Activated naive CD4-positive, alpha-beta T cell treated with anti-CD3 and anti-CD28 coated beads, Interleukin-2, amount 50 U/mL, for 24 hours (primary cell): Measurements from ENCODE around the gene NDST1.

Source experiments
- H3K27ac Mint-ChIP-seq: one replicate; pipeline ENCODE4 v1.8.0; 2021; ENCODE audit warnings: mild to moderate bottlenecking, mixed read lengths
- H3K27me3 Mint-ChIP-seq: one replicate; pipeline ENCODE4 v1.8.0; 2021; ENCODE audit warnings: mixed read lengths
- H3K36me3 Mint-ChIP-seq: one replicate; pipeline ENCODE4 v1.8.0; 2021; ENCODE audit warnings: mixed read lengths
- H3K4me1 Mint-ChIP-seq: one replicate; pipeline ENCODE4 v1.8.0; 2021; ENCODE audit warnings: mixed read lengths
- H3K4me3 Mint-ChIP-seq: one replicate; pipeline ENCODE4 v1.8.0; 2021; ENCODE audit warnings: mild to moderate bottlenecking, mixed read lengths
- H3K9me3 Mint-ChIP-seq: one replicate; pipeline ENCODE4 v1.8.0; 2021; ENCODE audit warnings: mixed read lengths

The NDST1 gene

GRCh38 chr5:150522504-150523414 lies 14.8 kb downstream of the NDST1 start:
- no peaks in the 10 kb centered on the region for H3K9me3 Mint-ChIP-seq
- H3K27ac Mint-ChIP-seq = no peak overlapping the region
- H3K4me3 Mint-ChIP-seq = no peak overlapping the region
- H3K27me3 Mint-ChIP-seq = no peaks in the 10 kb centered on the region
- H3K4me1 Mint-ChIP-seq = no peaks in the 10 kb centered on the region
- no peaks in the 10 kb centered on the region for H3K36me3 Mint-ChIP-seq

GRCh38 chr5:150523472-150524350 lies 15.8 kb downstream of the NDST1 start:
- Mint-ChIP-seq H3K36me3 (no peaks in the 10 kb centered on the region), H3K4me1 (no peaks in the 10 kb centered on the region), H3K9me3 (no peaks in the 10 kb centered on the region), H3K4me3 (no peak overlapping the region), H3K27ac (no peak overlapping the region), H3K27me3 (no peaks in the 10 kb centered on the region)

GRCh38 chr5:150525163-150525562 lies 17.2 kb downstream of the NDST1 start:
- H3K27ac Mint-ChIP-seq = no peak overlapping the region
- no peaks in the 10 kb centered on the region for H3K4me1 Mint-ChIP-seq
- no peaks in the 10 kb centered on the region for H3K36me3 Mint-ChIP-seq
- no peaks in the 10 kb centered on the region for H3K9me3 Mint-ChIP-seq
- H3K27me3 Mint-ChIP-seq = no peaks in the 10 kb centered on the region
- H3K4me3 Mint-ChIP-seq = no peak overlapping the region

GRCh38 chr5:150525781-150526180 lies 17.9 kb downstream of the NDST1 start:
- Mint-ChIP-seq H3K4me1 (no peaks in the 10 kb centered on the region), H3K27me3 (no peaks in the 10 kb centered on the region)

GRCh38 chr5:150527038-150527437 lies 19.1 kb downstream of the NDST1 start:
- Mint-ChIP-seq H3K36me3 (no peaks in the 10 kb centered on the region), H3K27ac (no peak overlapping the region), H3K27me3 (no peaks in the 10 kb centered on the region), H3K9me3 (no peaks in the 10 kb centered on the region), H3K4me1 (no peaks in the 10 kb centered on the region), H3K4me3 (no peak overlapping the region)

More at GRCh38 chr5:150525781-150526180, 17.9 kb downstream of the NDST1 start:
- Mint-ChIP-seq H3K36me3 (no peaks in the 10 kb centered on the region), H3K4me3 (no peak overlapping the region), H3K27ac (no peak overlapping the region), H3K9me3 (no peaks in the 10 kb centered on the region)

GRCh38 chr5:150527808-150528207 lies 19.9 kb downstream of the NDST1 start:
- H3K4me1 Mint-ChIP-seq = no peaks in the 10 kb centered on the region
- H3K9me3 Mint-ChIP-seq = no peaks in the 10 kb centered on the region
- no peak overlapping the region for H3K4me3 Mint-ChIP-seq
- no peaks in the 10 kb centered on the region for H3K27me3 Mint-ChIP-seq
- no peak overlapping the region for H3K27ac Mint-ChIP-seq
- H3K36me3 Mint-ChIP-seq = no peaks in the 10 kb centered on the region

GRCh38 chr5:150528924-150529546 lies 21.1 kb downstream of the NDST1 start:
- Mint-ChIP-seq H3K4me3 (no peak overlapping the region), H3K4me1 (no peaks in the 10 kb centered on the region), H3K9me3 (no peaks in the 10 kb centered on the region), H3K36me3 (no peaks in the 10 kb centered on the region), H3K27ac (no peak overlapping the region), H3K27me3 (no peaks in the 10 kb centered on the region)

GRCh38 chr5:150529555-150529954 lies 21.6 kb downstream of the NDST1 start:
- H3K9me3 Mint-ChIP-seq = no peaks in the 10 kb centered on the region
- H3K4me3 Mint-ChIP-seq = no peak overlapping the region
- H3K27ac Mint-ChIP-seq = no peak overlapping the region
- no peaks in the 10 kb centered on the region for H3K4me1 Mint-ChIP-seq
- no peaks in the 10 kb centered on the region for H3K36me3 Mint-ChIP-seq
- no peaks in the 10 kb centered on the region for H3K27me3 Mint-ChIP-seq

- Mint-ChIP-seq H3K27me3 (no peaks in the 10 kb centered on the region), H3K4me3 (no peak overlapping the region), H3K27ac (no peak overlapping the region), H3K4me1 (no peaks in the 10 kb centered on the region), H3K36me3 (no peaks in the 10 kb centered on the region), H3K9me3 (no peaks in the 10 kb centered on the region)
Observed at GRCh38 chr5:150530423-150530822, 22.5 kb downstream of the NDST1 start.

- H3K27me3 Mint-ChIP-seq = no peaks in the 10 kb centered on the region
- H3K36me3 Mint-ChIP-seq = no peaks in the 10 kb centered on the region
- H3K4me3 Mint-ChIP-seq = no peak overlapping the region
- H3K9me3 Mint-ChIP-seq = no peaks in the 10 kb centered on the region
- H3K4me1 Mint-ChIP-seq = no peaks in the 10 kb centered on the region
- H3K27ac Mint-ChIP-seq = no peak overlapping the region
Observed at GRCh38 chr5:150530951-150531588, 23.1 kb downstream of the NDST1 start.

- H3K4me3 Mint-ChIP-seq = no peak overlapping the region
- no peak overlapping the region for H3K27ac Mint-ChIP-seq
- H3K36me3 Mint-ChIP-seq = no peaks in the 10 kb centered on the region
- H3K9me3 Mint-ChIP-seq = no peaks in the 10 kb centered on the region
- no peaks in the 10 kb centered on the region for H3K4me1 Mint-ChIP-seq
- no peaks in the 10 kb centered on the region for H3K27me3 Mint-ChIP-seq
Observed at GRCh38 chr5:150531686-150532085, 23.8 kb downstream of the NDST1 start.

- Mint-ChIP-seq H3K27ac (no peak overlapping the region), H3K36me3 (no peaks in the 10 kb centered on the region), H3K9me3 (no peaks in the 10 kb centered on the region), H3K27me3 (no peaks in the 10 kb centered on the region), H3K4me1 (no peaks in the 10 kb centered on the region), H3K4me3 (no peak overlapping the region)
Observed at GRCh38 chr5:150532151-150532550, 24.2 kb downstream of the NDST1 start.

GRCh38 chr5:150532996-150533395 lies 25.1 kb downstream of the NDST1 start:
- Mint-ChIP-seq H3K4me3 (no peak overlapping the region), H3K9me3 (no peaks in the 10 kb centered on the region), H3K27me3 (no peaks in the 10 kb centered on the region), H3K4me1 (no peaks in the 10 kb centered on the region), H3K27ac (no peak overlapping the region), H3K36me3 (peaks cover 2% of the 10 kb centered on the region)

- no peaks in the 10 kb centered on the region for H3K9me3 Mint-ChIP-seq
- H3K4me1 Mint-ChIP-seq = no peaks in the 10 kb centered on the region
- no peaks in the 10 kb centered on the region for H3K27me3 Mint-ChIP-seq
- no peak overlapping the region for H3K27ac Mint-ChIP-seq
- H3K4me3 Mint-ChIP-seq = no peak overlapping the region
- peaks cover 2% of the 10 kb centered on the region for H3K36me3 Mint-ChIP-seq
Observed at GRCh38 chr5:150534811-150535210, 26.9 kb downstream of the NDST1 start.

GRCh38 chr5:150535611-150536010 lies 27.7 kb downstream of the NDST1 start:
- Mint-ChIP-seq H3K27me3 (no peaks in the 10 kb centered on the region), H3K27ac (no peak overlapping the region), H3K4me3 (no peak overlapping the region), H3K9me3 (no peaks in the 10 kb centered on the region), H3K4me1 (no peaks in the 10 kb centered on the region), H3K36me3 (peaks cover 2% of the 10 kb centered on the region)
